GM12891 (cell line): ENCODE measurements around the gene BNIP1.

ENCODE experiments used
- DNase-seq: peaks from one replicate; pipeline ENCODE4 v3.0.0; 2011; ENCODE audit warnings: low spot score; ENCODE audit not compliant: insufficient read length
- FAIRE-seq: peaks from 2 replicates; lab custom pipeline; 2011; peaks lifted over from hg19 to GRCh38; lab: Jason Lieb, UNC
- PAX5 ChIP-seq: IDR thresholded peaks from 2 replicates; pipeline ENCODE4 v1.6.1; 2011; ENCODE audit warnings: low read length, moderate library complexity, mild to moderate bottlenecking; ENCODE audit not compliant: insufficient read depth, severe bottlenecking
- POLR2A ChIP-seq: IDR thresholded peaks from 2 replicates; pipeline ENCODE4 v1.6.1; 2011; ENCODE audit warnings: low read depth, low read length, control low read depth
- POLR2AphosphoS5 ChIP-seq: IDR thresholded peaks from 2 replicates; pipeline ENCODE4 v1.6.1; 2011; ENCODE audit warnings: low read depth, low read length, control low read depth
- POU2F2 ChIP-seq: IDR thresholded peaks from 2 replicates; pipeline ENCODE4 v1.6.1; 2011; ENCODE audit warnings: low read depth, mild to moderate bottlenecking, control low read depth, low read length, moderate library complexity
- SPI1 ChIP-seq: IDR thresholded peaks from 2 replicates; pipeline ENCODE4 v1.6.1; 2011; ENCODE audit warnings: low read depth, low read length, control low read depth
- TAF1 ChIP-seq: IDR thresholded peaks from 2 replicates; pipeline ENCODE4 v1.6.1; 2011; ENCODE audit warnings: low read depth, low read length, control low read depth

The BNIP1 gene

DNA sequence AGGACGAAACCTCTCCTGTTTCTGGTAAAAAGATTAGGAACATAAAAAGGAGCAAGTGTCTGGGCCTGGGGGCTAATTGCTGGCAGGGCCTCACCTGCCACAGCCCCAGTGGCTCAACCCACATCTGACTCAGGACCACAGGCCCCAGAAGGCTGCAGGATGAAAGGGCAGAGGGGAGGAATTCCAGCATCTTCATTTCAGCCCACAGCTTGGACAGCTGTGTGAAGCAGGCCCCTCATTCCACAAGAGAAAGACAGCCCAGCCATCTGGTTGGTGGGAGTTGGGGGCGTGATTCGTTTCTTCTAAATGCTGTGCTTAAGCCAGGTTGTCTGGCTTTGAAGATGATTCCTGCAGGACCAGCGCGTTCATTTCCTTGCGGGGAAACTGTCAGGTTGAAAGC lies 61.6 kb downstream of the BNIP1 start:
- no peak for FAIRE-seq
- DNase-seq, result no peak
- TF ChIP-seq TAF1 (no peak), PAX5 (no peak), SPI1 (no peak), POLR2AphosphoS5 (no peak)

DNA sequence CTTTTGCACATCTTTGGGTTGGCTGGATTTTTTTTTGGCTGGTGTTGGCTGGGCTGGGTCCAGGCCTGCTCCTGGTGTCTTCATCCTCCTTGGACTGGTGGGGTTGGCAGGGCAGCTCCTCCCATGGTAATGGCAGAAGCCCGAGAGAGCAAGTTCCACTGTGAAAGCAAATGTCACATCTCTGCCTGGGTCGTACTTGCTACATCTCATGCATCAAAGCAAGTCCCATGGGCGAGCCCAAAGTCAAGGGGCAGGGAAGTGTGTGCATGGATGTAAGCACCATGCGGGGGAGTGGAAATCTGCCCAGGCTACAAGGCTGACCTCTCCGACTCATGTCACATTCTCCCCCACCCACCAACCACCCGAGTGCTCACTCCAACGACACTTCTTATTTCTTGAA lies 64.0 kb downstream of the BNIP1 start:
- DNase-seq (no peak), FAIRE-seq (no peak)
- TF ChIP-seq POLR2AphosphoS5, result no peak
- TF ChIP-seq POLR2A, result no peak
- no peak for TF ChIP-seq PAX5
- no peak for TF ChIP-seq TAF1
- no peak for TF ChIP-seq POU2F2
- TF ChIP-seq SPI1, result no peak

DNA sequence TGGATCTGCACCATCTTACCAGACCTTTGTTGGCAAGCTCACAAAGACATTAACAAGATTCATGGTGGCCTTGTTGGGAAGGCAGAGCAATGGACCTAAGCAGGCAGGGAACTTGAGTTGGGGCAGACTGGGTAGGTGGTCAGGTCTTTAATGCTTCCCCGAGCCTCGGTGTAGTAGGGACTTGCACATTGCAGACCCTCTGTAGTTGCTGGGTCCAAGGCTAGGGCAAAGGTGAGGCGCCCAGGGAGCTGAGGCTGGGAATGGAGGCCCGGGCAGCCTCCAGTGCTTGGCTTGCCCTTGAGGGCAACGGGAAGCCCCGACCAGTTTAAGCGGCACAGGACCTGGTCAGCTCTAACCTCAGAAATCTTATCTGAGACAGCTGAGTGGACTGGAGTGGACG lies 66.5 kb downstream of the BNIP1 start:
- no peak for FAIRE-seq
- TF ChIP-seq POLR2AphosphoS5 (no peak), POLR2A (no peak), PAX5 (no peak), TAF1 (no peak), POU2F2 (no peak), SPI1 (no peak)

DNA sequence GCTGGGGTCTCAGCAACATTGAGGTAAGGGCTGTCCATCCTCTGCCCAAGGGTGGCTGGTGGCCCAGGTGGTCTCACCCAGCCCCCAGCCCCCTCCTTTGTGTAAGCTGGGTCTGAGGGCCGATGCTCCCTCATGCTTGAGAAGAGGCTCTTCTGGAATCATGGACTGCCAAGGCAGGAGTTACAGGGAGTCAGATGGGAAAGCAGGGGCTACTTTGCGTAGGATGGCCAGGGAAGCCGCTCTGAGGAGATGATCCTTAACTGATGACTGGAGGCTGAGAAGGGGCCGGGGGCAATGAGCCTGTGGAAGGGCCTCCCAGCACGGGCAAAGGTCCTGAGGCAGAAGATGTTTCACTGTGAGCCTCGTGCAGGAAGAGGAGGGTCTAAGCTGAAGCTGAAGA lies 67.0 kb downstream of the BNIP1 start:
- TF ChIP-seq POLR2AphosphoS5 (no peak), TAF1 (no peak), POU2F2 (no peak), POLR2A (no peak), SPI1 (no peak), PAX5 (no peak)
- FAIRE-seq (no peak), DNase-seq (no peak)

More for the DNA sequence above, 66.5 kb downstream of the BNIP1 start:
- no peak for DNase-seq

DNA sequence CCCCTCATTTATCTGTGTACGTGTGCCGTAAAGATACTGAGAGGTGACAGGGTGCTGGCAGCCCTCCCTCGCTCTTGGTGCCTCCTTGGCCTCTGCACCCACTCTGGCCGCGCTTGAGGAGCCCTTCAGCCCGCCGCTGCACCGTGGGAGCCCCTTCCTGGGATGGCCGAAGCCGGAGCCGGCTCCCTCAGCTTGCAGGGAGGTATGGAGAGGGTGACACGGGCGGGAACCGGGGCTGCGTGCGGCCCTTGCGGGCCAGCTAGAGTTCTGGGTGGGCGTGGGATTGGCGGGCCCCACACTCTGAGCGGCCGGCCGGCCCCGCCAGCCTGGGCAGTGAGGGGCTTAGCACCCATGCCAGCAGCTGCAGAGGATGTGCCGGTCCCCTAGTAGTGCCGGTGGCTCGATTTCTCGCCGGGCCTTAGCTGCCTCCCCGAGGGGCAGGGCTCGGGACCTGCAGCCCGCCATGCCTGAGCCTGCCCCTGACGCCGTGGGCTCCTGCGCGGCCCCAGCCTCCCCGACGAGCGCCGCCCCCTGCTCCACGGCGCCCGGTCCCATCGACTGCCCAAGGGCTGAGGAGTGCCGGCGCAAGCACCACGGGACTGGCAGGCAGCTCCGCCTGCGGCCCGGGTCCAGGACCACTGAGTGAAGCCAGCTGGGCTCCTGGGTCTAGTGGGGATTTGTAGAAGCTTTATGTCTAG lies 69.1 kb downstream of the BNIP1 start:
- FAIRE-seq (no peak), DNase-seq (no peak)
- TF ChIP-seq POU2F2, result no peak
- no peak for TF ChIP-seq SPI1
- no peak for TF ChIP-seq TAF1
- TF ChIP-seq PAX5, result no peak
- no peak for TF ChIP-seq POLR2AphosphoS5
- no peak for TF ChIP-seq POLR2A
